Activated CD8-positive, alpha-beta T cell treated with anti-CD3 and anti-CD28 coated beads for 36 hours (primary cell): ENCODE results near the gene PPP3CA. TPM values are rescaled to one million over a fixed set of nuclear protein-coding genes. Genes with fewer than 3 reads are reported as not detected.
"Not testable (repeated sequence)": the region's sequence is repeated elsewhere in the genome, so short reads cannot be mapped to it uniquely, and the experiment has no call there.

Experiments used
- ATAC-seq: fragments of 200-7000 bp; cut with Tn5 transposase; one replicate; pipeline ENCODE4 v1.10.0; 2021; ENCODE audit warnings: mild to moderate bottlenecking, moderate library complexity
- CTCF ChIA-PET: fragments of 350-600 bp; sonication (Branson Sonifier 250); formaldehyde crosslinking; loops from one replicate; lab custom pipeline; 2021; ENCODE audit warnings: antibody characterized with exemption; lab: Charles Lee
- POLR2A ChIA-PET: fragments of 350-600 bp; sonication (Branson Sonifier 250); formaldehyde crosslinking; loops from one replicate; lab custom pipeline; 2021; ENCODE audit warnings: antibody characterized with exemption; lab: Charles Lee
- DNase-seq: peaks from one replicate; pipeline ENCODE4 v3.0.0-alpha.2; 2020
- H3K27ac Mint-ChIP-seq: one replicate; pipeline ENCODE4 v1.8.0; 2021; ENCODE audit warnings: mild to moderate bottlenecking, mixed read lengths
- H3K27me3 Mint-ChIP-seq: one replicate; pipeline ENCODE4 v1.8.0; 2021; ENCODE audit warnings: mixed read lengths
- H3K36me3 Mint-ChIP-seq: one replicate; pipeline ENCODE4 v1.8.0; 2021; ENCODE audit warnings: low read depth, mixed read lengths
- H3K4me1 Mint-ChIP-seq: one replicate; pipeline ENCODE4 v1.8.0; 2021; ENCODE audit warnings: low read depth, mixed read lengths
- H3K4me3 Mint-ChIP-seq: one replicate; pipeline ENCODE4 v1.8.0; 2021; ENCODE audit warnings: mild to moderate bottlenecking, moderate library complexity, mixed read lengths
- H3K9me3 Mint-ChIP-seq: one replicate; pipeline ENCODE4 v1.8.0; 2021; ENCODE audit warnings: mixed read lengths
- intact Hi-C: fragments of 100-400 bp; cut with micrococcal nuclease; formaldehyde crosslinking; loops from one replicate; pipeline ENCODE4 v1.10.0; 2022
- total RNA-seq, 2 experiments: library from RNA; stranded (reverse); gene quantifications; one replicate each; pipeline ENCODE4 v1.2.3, GENCODE V29; 2021
- TF ChIP-seq, protein P1 (sequence below): fragments of 200-600 bp; IDR thresholded peaks from one replicate; pipeline ENCODE4 v1.8.0; 2022; ENCODE audit warnings: antibody characterized with exemption, mild to moderate bottlenecking

PPP3CA gene
- total RNA-seq, 2 experiments from 2014 or later = 11.8 to 12.7 TPM

DNA sequence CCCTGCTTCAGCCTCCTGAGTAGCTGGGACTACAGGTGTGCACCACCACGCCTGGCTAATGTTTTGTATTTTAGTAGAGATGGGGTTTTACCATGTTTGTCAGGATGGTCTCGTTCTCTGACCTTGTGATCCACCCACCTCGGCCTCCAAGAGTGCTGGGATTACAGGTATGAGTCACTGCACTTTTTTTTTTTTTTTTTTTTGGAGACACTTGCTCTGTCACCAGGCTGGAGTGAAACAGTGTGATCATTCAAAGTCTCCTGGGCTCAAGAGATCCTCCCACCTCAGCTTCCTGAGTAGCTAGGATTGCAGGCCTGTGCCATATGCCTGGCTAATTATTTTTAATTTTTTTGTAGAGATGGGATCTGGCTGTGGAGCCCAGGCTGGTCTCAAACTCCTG, 338.8 kb downstream of the PPP3CA start:
- POLR2A ChIA-PET = interaction anchor here (0.7 to 1.7 kb wide), 2 partner anchors 11 to 1520 kb away, joined by 4 read pairs; no protein-coding TSS in a partner anchor
- H3K4me1 Mint-ChIP-seq = peaks cover 12% of the 10 kb centered on the region
- H3K9me3 Mint-ChIP-seq = peaks cover 2% of the 10 kb centered on the region
- intact Hi-C loops = no loop called here
- TF ChIP-seq, protein P1, sequence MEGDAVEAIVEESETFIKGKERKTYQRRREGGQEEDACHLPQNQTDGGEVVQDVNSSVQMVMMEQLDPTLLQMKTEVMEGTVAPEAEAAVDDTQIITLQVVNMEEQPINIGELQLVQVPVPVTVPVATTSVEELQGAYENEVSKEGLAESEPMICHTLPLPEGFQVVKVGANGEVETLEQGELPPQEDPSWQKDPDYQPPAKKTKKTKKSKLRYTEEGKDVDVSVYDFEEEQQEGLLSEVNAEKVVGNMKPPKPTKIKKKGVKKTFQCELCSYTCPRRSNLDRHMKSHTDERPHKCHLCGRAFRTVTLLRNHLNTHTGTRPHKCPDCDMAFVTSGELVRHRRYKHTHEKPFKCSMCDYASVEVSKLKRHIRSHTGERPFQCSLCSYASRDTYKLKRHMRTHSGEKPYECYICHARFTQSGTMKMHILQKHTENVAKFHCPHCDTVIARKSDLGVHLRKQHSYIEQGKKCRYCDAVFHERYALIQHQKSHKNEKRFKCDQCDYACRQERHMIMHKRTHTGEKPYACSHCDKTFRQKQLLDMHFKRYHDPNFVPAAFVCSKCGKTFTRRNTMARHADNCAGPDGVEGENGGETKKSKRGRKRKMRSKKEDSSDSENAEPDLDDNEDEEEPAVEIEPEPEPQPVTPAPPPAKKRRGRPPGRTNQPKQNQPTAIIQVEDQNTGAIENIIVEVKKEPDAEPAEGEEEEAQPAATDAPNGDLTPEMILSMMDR = no peak
- H3K27ac Mint-ChIP-seq = no peak overlapping the region
- DNase-seq = peak; percentile 8
- peaks cover 3% of the 10 kb centered on the region for H3K27me3 Mint-ChIP-seq
- no peak overlapping the region for H3K4me3 Mint-ChIP-seq
- H3K36me3 Mint-ChIP-seq = no peaks in the 10 kb centered on the region
- CTCF ChIA-PET = no interaction called here
- peak; percentile 20 for ATAC-seq

DNA sequence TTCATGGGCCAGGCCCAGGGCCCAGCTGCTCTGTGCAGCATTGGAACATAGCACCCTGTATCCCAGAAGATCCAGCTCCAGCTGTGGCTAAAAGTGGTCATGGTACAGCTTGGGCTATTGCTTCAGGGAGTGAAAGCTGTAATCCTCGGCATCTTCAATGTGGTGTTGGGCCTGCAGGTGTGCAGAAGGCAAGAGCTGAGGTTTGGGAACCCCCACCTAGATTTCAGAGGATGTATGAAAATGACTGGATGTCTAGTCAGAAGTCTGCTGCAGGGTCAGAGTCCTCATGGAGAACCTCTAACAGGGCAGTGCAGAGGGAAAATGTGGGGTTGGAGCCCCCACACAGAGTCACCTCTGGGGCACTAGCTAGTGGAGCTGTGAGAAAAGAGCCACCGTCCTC, 341.7 kb downstream of the PPP3CA start:
- no peak for DNase-seq
- Mint-ChIP-seq H3K36me3 (no peaks in the 10 kb centered on the region), H3K4me3 (no peak overlapping the region), H3K27me3 (no peaks in the 10 kb centered on the region), H3K9me3 (peaks cover 2% of the 10 kb centered on the region), H3K27ac (no peak overlapping the region), H3K4me1 (peaks cover 11% of the 10 kb centered on the region)
- ChIA-PET POLR2A (no interaction called here), CTCF (no interaction called here)
- intact Hi-C loops = no loop called here
- TF ChIP-seq, protein P1 = no peak
- no peak for ATAC-seq

DNA sequence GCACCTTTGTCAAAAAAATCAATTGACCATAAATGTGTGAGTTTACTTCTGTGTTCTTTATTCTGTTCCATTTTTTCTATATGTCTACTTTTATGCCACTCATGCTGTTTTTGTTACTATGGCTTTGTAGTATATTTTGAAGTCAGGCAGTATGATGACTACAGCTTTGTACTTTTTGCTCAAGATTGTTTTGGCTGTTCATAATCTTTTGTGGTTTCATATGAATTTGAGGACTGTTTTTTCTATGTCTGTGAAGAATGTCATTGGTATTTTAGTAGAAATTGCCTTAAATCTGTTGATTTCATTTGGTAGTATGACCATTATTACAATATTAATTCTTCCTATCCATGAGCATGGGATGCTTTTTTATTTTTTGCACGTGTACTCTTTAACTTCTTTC, 346.8 kb downstream of the PPP3CA start:
- no peak overlapping the region for H3K4me3 Mint-ChIP-seq
- no peak for ATAC-seq
- DNase-seq = no peak
- no peaks in the 10 kb centered on the region for H3K27me3 Mint-ChIP-seq
- H3K36me3 Mint-ChIP-seq = no peaks in the 10 kb centered on the region
- peaks cover 2% of the 10 kb centered on the region for H3K9me3 Mint-ChIP-seq
- H3K27ac Mint-ChIP-seq = no peak overlapping the region
- intact Hi-C loops = no loop called here
- CTCF ChIA-PET = no interaction called here
- TF ChIP-seq, protein P1 = no peak
- no peaks in the 10 kb centered on the region for H3K4me1 Mint-ChIP-seq
- POLR2A ChIA-PET = no interaction called here

DNA sequence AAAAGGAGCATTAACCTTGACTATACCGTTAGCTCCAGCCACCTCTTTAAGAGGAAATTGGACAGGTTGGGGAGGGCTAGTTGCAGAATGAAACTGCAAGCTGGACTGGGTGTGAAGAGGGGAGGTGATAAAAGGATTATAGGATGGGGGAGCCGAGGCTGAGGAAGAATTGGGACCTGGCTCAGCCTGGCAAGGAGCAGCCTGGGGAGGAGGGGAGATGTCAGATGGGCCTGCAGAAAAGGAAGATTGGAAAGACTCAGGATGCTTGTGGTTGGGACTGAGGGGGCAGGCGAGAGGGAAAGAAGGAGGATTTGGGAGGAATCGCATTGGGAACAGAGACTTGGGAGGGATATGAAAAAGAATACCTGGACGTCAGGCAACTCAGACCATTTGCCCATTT, 351.7 kb downstream of the PPP3CA start:
- Mint-ChIP-seq H3K4me1 (no peaks in the 10 kb centered on the region), H3K27ac (no peak overlapping the region), H3K9me3 (no peaks in the 10 kb centered on the region), H3K27me3 (no peaks in the 10 kb centered on the region), H3K4me3 (no peak overlapping the region), H3K36me3 (no peaks in the 10 kb centered on the region)
- TF ChIP-seq, protein P1 = no peak
- intact Hi-C loops = no loop called here
- ATAC-seq (no peak), DNase-seq (no peak)
- ChIA-PET CTCF (no interaction called here), POLR2A (no interaction called here)

DNA sequence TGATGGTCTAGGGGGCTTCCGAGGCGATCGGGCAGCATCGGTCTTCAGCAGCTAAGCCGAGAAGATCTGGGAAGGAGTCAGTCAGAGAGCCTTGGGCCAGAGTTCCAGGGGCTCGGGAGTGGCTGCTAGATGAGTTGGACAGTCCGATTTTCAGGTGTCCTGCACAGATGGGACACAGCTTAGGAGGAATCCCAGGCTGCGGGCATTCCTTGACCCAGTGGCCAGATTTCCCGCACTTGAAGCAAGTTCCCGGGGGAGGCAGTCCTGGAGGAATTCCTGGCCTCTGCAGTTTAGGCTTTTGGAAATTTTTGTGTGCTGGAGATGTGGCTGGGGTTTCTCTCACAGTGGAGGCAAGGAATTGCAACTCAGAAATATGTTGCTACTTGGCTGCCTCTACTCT, 352.3 kb downstream of the PPP3CA start:
- intact Hi-C loops, H3K36me3 Mint-ChIP-seq, H3K9me3 Mint-ChIP-seq, POLR2A ChIA-PET, DNase-seq, H3K4me1 Mint-ChIP-seq, H3K27ac Mint-ChIP-seq, ATAC-seq, H3K4me3 Mint-ChIP-seq, H3K27me3 Mint-ChIP-seq: not testable (repeated sequence)
- CTCF ChIA-PET = interaction anchor here (0.7 kb wide), 1 partner anchor 17 kb away, joined by 3 read pairs; no protein-coding TSS in a partner anchor

DNA sequence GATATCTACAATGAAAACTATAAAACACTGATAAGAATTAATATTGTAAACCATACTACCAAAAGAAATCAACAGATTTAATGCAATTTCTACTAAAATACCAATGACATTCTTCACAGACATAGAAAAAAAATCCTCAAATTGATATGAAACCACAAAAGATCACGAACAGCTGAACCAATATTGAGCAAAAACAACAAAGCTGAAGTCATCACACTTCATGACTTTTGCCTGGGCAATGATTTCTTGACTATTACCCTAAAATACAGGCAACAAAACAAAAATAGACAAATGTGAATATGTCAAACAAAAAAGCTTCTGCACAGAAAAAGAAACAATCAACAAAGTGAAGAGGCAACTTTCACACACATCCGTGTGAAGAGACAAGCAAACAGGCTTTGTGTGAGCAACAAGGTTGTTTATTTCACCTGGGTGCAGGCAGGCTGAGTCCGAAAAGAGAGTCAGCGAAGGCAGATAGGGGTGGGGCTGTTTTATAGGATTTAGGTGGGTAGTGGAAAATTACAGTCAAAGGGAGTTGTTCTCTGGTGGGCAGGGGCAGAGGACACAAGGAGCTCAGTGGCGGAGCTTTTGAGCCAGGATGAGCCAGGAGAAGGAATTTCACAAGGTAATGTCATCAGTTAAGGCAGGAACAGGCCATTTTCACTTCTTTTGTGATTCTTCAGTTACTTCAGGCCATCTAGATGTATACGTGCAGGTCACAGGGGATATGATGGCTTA, 355.8 kb downstream of the PPP3CA start:
- H3K4me1 Mint-ChIP-seq, ATAC-seq, H3K4me3 Mint-ChIP-seq, DNase-seq, H3K36me3 Mint-ChIP-seq, H3K27ac Mint-ChIP-seq, H3K9me3 Mint-ChIP-seq, intact Hi-C loops, POLR2A ChIA-PET, CTCF ChIA-PET, H3K27me3 Mint-ChIP-seq: not testable (repeated sequence)
